Fibroblast of the aortic adventitia (primary cell): Measurements from ENCODE around the gene FRAT1. TPM values are rescaled to one million over a fixed set of nuclear protein-coding genes. Genes with fewer than 3 reads are reported as not detected.

Experiments
- DNase-seq: peaks from one replicate; pipeline ENCODE4 v3.0.0-alpha.2; 2010; ENCODE audit warnings: low read depth
- H3K4me3 ChIP-seq: 2 replicates; pipeline ENCODE4 v1.5.1; 2011; ENCODE audit warnings: low read depth, mild to moderate bottlenecking, control low read depth, low read length, moderate library complexity
- CTCF ChIP-seq: IDR thresholded peaks from 2 replicates; pipeline ENCODE4 v1.5.1; 2011; ENCODE audit warnings: mild to moderate bottlenecking, low read length, control low read depth, inconsistent platforms; ENCODE audit not compliant: insufficient read depth
- total RNA-seq: library from RNA; depleted of rRNA; stranded (reverse); fragments of >200 nt; gene quantifications from 2 replicates; pipeline ENCODE4 v1.2.3, GENCODE V29; 2012; ENCODE audit warnings: low replicate concordance

The FRAT1 gene
- total RNA-seq, 1 donor, result 1.5 TPM

GRCh38 chr10:97349752-97350513 is 30.9 kb downstream of the FRAT1 start:
- DNase-seq, result no peak
- no peak overlapping the region for H3K4me3 ChIP-seq
- no peak for TF ChIP-seq CTCF

DNA sequence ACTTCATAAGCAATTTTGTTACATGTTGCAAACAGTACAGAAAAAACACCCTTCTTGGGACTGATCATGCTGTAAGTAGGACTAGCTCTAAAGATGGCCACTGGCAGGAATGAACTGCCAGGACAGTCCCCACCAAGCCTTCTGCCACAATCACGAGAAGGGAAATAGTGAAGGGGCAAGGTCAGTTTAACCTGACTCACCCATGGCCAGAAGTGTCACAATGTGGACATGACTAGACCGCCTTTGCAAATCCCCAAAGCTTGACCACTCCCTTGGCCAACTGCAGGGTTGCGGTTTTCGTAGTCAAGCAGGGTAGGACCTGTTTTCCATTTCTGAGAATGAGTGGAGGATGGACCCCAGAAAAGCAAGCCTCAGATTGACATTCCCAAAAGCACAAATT is 34.9 kb downstream of the FRAT1 start:
- no peak for DNase-seq
- no peak for TF ChIP-seq CTCF
- H3K4me3 ChIP-seq, result no peak overlapping the region

DNA sequence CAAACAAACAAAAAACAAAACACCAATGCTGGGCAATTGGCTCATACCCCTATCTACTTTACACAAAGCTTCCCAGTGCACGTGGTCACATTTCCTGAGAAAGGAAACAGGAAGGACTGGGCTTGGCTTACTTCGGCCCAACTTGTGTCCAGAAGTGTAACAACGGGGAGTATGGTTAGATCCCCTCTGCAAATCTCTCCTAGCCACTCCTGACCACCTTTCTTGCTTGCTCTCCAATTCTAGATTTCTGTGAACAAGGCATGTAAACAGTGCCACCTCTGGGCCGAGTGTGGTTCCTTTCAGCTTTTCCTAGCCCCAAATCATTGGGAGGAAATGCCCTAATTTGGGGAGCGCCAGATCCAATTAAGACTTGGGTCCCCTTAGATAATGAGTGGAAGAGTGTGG is 36.5 kb downstream of the FRAT1 start:
- peak; percentile 28 for DNase-seq
- TF ChIP-seq CTCF, result peak; percentile 42

GRCh38 chr10:97356318-97356914 is 37.3 kb downstream of the FRAT1 start:
- TF ChIP-seq CTCF, result no peak
- no peak for DNase-seq

More for the DNA sequence above, 36.5 kb downstream of the FRAT1 start:
- H3K4me3 ChIP-seq, result no peak overlapping the region

GRCh38 chr10:97356918-97357317 is 37.8 kb downstream of the FRAT1 start:
- DNase-seq, result no peak
- H3K4me3 ChIP-seq, result no peak overlapping the region
- TF ChIP-seq CTCF, result no peak

More at GRCh38 chr10:97356318-97356914, 37.3 kb downstream of the FRAT1 start:
- no peak overlapping the region for H3K4me3 ChIP-seq

DNA sequence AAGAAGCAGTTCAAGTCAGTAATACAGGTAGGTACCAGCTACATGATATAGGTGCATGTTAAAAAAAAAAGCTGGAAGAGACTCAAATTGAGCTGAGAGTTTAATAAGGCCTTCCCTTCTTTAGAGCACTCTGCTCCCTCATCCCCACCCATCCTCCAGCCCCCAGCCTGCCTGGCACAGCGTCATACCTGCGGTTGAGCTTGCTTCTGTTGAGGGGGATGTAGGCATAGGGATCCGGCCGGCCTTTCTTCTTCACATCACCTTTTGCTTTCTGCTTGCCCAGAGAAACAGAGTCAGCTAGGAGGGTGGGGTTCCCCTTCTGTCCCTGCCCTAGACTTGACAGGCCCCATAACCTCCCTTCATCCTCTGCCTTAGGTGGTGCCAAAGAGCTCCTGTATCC is 39.3 kb downstream of the FRAT1 start:
- no peak for TF ChIP-seq CTCF
- no peak for DNase-seq
- H3K4me3 ChIP-seq, result no peak overlapping the region
